GM18505 (cell line): ENCODE results near the gene CACNA1D.
A peak's percentile ranks its signal among the peaks of the same experiment; 100 is the strongest.

ENCODE experiments used
- ATAC-seq: cut with Tn5 transposase; IDR thresholded peaks from one replicate; pipeline ENCODE4 v1.9.1; 2021; ENCODE audit not compliant: unreplicated experiment
- POLR2A ChIP-seq: IDR thresholded peaks from 4 replicates; pipeline ENCODE4 v1.6.1; 2011; ENCODE audit warnings: borderline replicate concordance; ENCODE audit not compliant: insufficient read depth, insufficient read length; ENCODE audit errors: extremely low read depth

Gene CACNA1D

GRCh38 chr3:53764026-53764775 is 269.8 kb downstream of the CACNA1D start:
- TF ChIP-seq POLR2A: no peak
- ATAC-seq: no peak

GRCh38 chr3:53765753-53766152 is 271.3 kb downstream of the CACNA1D start:
- ATAC-seq: no peak
- no peak for TF ChIP-seq POLR2A

- ATAC-seq: no peak
- TF ChIP-seq POLR2A: no peak
These were observed 272.3 kb downstream of the CACNA1D start for GRCh38 chr3:53766706-53767105.

GRCh38 chr3:53768478-53769459 is 274.4 kb downstream of the CACNA1D start:
- ATAC-seq: no peak
- TF ChIP-seq POLR2A: no peak

- no peak for ATAC-seq
- no peak for TF ChIP-seq POLR2A
These were observed 278.2 kb downstream of the CACNA1D start for GRCh38 chr3:53772562-53772961.

- no peak for TF ChIP-seq POLR2A
- ATAC-seq: no peak
These were observed 278.6 kb downstream of the CACNA1D start for GRCh38 chr3:53773021-53773436.

- TF ChIP-seq POLR2A: no peak
- ATAC-seq: peak; percentile 90
These were observed 279.4 kb downstream of the CACNA1D start for GRCh38 chr3:53773611-53774368.

GRCh38 chr3:53774414-53774813 is 280.0 kb downstream of the CACNA1D start:
- ATAC-seq: no peak
- TF ChIP-seq POLR2A: no peak

GRCh38 chr3:53775018-53775417 is 280.6 kb downstream of the CACNA1D start:
- no peak for TF ChIP-seq POLR2A
- ATAC-seq: no peak

- no peak for TF ChIP-seq POLR2A
- no peak for ATAC-seq
These were observed 281.4 kb downstream of the CACNA1D start for GRCh38 chr3:53775834-53776251.

GRCh38 chr3:53776494-53777101 is 282.2 kb downstream of the CACNA1D start:
- ATAC-seq: no peak
- TF ChIP-seq POLR2A: no peak

GRCh38 chr3:53777468-53777867 is 283.1 kb downstream of the CACNA1D start:
- TF ChIP-seq POLR2A: no peak
- no peak for ATAC-seq
